SU-DHL-6 (cell line): Measurements from ENCODE around the gene HCRT.

Experiments used
- CTCF ChIP-seq: fragments of 200-600 bp; sonication (generic); IDR thresholded peaks from one replicate; pipeline ENCODE4 v1.5.1; 2017; ENCODE audit warnings: antibody characterized with exemption, mild to moderate bottlenecking, low read length, moderate library complexity; ENCODE audit not compliant: insufficient read depth, poor library complexity, severe bottlenecking
- EZH2phosphoT487 ChIP-seq: fragments of 200-600 bp; sonication (generic), shearing (Covaris generic); conservative IDR thresholded peaks from 2 replicates; pipeline ENCODE4 v1.6.1; 2018; ENCODE audit warnings: mild to moderate bottlenecking, antibody characterized with exemption, low read length, moderate library complexity, mixed read lengths

GRCh38 chr17:42188749-42189650 lies 3.7 kb upstream of the HCRT start:
- no peak for TF ChIP-seq CTCF
- no peak for TF ChIP-seq EZH2phosphoT487
